ENCODE measurements around the gene TRAF5.

TRAF5 gene, protein sequence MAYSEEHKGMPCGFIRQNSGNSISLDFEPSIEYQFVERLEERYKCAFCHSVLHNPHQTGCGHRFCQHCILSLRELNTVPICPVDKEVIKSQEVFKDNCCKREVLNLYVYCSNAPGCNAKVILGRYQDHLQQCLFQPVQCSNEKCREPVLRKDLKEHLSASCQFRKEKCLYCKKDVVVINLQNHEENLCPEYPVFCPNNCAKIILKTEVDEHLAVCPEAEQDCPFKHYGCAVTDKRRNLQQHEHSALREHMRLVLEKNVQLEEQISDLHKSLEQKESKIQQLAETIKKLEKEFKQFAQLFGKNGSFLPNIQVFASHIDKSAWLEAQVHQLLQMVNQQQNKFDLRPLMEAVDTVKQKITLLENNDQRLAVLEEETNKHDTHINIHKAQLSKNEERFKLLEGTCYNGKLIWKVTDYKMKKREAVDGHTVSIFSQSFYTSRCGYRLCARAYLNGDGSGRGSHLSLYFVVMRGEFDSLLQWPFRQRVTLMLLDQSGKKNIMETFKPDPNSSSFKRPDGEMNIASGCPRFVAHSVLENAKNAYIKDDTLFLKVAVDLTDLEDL

DNA sequence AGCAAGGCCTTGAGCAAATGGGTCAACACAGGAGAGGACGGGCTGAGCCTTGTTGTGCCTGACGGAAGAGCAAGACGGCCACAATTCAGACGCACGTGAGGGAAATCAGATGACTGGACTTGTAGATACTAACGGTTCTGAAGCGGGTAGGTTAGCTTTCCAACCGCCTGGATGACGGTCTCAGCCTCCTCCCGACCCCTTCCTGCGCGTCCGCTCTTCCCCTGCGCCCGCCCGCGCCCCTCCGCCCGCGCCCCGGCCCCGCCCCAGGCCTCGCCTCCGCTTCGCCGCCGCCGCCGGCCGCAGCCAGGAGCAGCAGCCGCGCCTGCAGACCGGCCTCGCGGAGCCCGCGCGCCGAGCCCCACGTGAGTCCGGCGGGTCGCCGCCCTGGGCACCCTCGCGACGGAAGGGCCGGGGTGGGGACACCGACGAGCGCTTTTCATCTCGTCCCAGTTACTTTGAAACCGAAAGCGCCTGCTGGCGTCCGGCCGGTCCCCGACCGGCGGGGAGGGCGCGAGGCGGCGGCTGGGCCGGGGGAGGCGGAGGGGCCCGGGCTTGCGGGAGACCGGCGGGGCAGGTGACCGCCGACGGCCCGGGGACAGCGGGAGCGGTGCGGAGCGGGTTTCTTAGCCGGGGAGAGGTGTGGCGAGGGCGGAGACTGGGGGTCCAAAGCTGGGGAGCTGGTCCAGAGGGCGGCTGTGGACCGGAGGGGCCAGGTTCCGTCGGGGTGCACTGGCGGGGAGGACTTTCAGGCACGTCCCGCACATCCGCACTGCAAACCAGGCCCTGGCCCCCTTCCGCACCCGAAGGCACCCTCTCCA lies at the start of gene TRAF5:
TRAF5 (plus strand) TSS at position 306 of the 818 bp plus-strand sequence. CDS start 26,407 bp downstream, outside the sequence.
- in situ Hi-C loops (cut with MboI; ENCODE audit: low sequenced_read_pairs), result loop anchor here (10.0 kb wide), 1 partner anchor 328 kb away; no protein-coding TSS in a partner anchor

DNA sequence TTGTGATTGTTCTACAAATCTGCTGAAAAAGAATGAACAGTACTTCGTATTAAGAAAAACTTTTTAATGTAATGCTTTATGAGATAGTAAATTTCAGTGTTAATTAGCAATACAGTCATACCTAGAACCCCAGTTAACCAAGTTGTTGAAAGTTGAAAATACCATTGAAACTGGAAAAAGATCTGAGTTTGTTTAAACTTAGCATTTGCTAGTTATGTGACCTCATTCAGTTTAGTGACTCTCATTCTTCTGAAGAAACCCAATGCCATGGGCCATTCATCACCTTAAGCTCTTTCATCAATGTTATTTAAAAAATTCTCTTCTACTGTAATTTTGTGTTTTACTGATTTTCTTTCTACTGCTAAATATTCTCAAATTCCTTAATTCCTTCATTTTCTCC lies 47.3 kb upstream of the TRAF5 start:
- in situ Hi-C loops (cut with MboI; ENCODE audit: low sequenced_read_pairs), result no loop called here

DNA sequence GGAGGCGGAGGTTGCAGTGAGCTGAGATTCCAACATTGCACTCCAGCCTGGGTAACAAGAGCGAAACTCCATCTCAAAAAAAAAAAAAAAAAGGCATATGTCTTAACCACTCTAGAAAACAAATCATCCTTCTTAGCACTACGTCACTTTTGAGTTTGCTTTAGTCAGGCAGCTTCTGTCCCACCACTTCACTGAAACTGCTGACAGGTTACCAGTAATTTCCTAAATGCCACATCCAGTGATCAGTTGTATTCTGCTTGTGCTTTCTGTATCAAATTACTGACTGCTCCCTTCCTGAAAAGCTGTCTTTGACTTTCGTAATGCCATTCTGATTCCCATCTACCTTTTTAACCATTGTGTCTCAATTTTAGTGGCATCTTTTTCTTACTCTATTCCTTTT lies 45.7 kb upstream of the TRAF5 start:
- in situ Hi-C loops (cut with MboI; ENCODE audit: low sequenced_read_pairs), result no loop called here

DNA sequence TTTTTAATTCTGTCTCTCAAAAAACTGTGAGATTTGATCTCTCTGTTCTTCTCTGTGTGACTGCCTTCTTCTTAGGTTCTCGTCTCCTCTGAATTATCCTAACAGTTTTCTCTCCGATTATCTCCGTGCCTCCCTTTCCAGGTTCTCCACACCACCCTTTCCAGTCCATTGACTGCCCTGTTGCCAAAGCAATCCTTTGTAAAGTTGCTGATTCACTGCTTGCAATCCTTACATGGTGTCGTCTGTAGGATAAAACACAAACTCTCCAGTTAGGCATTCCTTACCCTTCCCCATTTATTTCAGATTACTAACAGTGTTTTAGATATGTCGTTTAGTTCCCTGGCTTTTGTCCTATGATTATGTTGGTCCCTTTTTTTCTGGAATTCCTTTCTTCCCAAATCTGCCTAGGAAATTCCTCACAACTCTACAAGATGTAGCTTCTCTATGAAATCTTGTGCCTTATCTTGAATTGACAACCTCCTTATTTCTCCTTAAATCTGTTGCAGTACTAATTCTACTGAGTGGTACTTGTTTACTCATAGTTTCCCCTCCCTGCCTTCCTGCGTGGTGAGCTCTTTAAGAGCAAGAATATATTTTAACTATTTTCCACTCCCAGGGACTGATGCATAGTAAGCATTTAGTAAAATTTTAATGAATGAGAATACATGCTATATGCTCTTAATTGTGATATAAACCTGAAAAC lies 45.2 kb upstream of the TRAF5 start:
- in situ Hi-C loops (cut with MboI; ENCODE audit: low sequenced_read_pairs), result no loop called here

DNA sequence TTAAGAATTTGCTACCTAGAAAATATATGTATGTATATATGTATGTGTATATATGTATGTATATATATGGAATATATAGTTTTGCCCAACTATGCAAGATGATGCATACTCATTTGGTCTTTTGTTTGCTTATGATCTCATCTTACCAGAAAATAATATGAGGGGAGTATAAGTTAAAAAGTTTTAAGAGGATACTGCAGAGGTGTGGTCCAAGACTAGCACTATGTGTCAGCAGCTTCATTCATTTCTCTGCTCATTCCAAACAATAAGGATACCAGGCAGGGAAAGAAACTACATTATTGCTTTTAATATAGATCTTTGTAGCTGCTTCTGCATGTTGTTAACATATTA lies 44.6 kb upstream of the TRAF5 start:
- in situ Hi-C loops (cut with MboI; ENCODE audit: low sequenced_read_pairs), result no loop called here

DNA sequence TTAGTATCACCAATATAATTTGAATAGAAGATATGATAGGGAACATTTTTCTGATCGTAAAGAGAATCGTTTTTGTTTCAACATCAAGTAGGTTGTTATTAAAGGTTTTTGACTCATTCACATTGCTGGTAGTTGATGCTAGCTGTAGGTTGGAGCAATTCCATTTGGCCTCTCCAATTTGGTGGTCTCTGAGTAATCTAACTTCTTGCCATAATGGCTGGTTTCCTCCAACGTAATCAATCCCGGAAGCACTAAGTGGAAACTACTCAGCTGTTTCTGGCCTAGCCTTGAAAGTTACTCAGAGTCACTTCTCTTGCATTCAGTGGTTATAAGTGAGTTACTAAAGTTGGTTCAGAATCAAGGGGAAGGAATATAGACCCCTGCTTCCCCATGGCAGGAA lies 41.4 kb upstream of the TRAF5 start:
- in situ Hi-C loops (cut with MboI; ENCODE audit: low sequenced_read_pairs), result no loop called here

DNA sequence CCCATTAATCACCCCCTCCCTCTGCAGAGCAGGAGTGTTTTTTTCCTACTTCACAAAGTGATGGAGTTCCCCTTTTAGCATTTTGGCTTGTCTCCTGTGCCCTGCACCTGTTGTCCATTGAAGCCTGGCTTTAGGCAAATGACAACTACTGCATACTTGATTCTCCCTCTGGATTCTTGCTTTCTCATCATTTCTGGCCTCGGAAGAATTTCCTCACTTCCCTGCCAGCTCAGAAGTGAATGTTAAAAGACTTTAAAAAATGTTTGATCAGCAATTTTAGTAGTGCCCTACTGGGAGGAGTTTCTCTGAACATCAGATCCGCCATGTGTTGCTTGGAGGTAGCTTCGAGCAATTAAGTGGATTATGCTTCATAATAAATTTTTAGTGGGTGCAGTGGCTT lies 39.4 kb upstream of the TRAF5 start:
- in situ Hi-C loops (cut with MboI; ENCODE audit: low sequenced_read_pairs), result no loop called here

DNA sequence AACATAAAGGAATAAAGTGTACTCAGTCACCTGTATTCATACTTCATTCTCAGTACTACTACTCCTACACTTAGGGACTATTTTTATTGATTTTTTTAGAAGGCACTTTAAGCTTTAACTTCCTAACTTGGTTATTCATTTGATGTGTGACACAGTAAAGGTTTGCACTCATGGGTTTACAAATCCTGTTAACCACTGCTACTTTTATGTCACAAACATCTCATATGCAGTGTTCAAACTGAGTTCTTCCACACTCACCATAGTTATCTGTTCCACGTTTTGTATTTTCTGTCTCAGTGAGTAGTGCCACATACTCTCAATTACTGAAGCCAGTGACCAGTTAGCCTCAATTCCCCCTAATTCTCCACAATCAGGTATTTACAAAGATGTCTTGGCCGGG lies 34.2 kb upstream of the TRAF5 start:
- in situ Hi-C loops (cut with MboI; ENCODE audit: low sequenced_read_pairs), result no loop called here

DNA sequence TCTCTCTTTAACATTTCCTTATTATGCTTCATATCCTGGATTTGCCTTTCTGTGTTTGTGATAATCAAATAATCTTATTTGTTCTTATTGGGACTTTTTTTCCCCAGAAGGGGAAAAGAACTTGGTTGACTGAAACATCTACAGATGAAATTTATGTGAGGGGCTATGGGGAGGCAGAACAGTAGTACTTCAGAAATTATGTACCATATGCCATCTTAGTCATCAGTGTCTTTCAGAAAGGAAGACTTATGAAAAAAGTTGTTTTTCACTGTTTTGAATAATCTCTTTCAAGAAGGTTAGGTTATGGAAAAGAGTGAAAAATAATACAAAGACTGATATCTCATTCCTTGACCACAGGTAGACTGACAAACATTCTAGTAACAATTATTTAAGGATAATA lies 30.2 kb upstream of the TRAF5 start:
- in situ Hi-C loops (cut with MboI; ENCODE audit: low sequenced_read_pairs), result no loop called here

DNA sequence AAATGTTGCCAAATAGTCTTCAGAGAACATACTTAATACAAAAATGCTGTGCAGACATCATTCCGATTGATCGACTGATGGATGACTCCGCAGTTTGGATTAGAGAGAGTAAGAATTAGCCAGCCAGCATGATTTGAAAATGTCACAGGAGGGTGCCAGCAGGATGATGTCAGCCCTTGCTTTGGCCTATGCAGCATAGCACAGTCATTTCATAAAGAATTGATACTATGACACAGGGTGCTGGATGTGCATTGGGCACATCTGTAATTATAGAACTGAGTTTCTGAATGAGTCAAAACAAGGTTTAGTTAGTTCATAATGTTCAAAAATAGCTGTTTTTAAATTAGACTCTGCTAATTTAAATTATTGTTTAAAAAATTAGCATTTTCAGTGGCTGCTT lies 21.6 kb upstream of the TRAF5 start:
- in situ Hi-C loops (cut with MboI; ENCODE audit: low sequenced_read_pairs), result no loop called here

DNA sequence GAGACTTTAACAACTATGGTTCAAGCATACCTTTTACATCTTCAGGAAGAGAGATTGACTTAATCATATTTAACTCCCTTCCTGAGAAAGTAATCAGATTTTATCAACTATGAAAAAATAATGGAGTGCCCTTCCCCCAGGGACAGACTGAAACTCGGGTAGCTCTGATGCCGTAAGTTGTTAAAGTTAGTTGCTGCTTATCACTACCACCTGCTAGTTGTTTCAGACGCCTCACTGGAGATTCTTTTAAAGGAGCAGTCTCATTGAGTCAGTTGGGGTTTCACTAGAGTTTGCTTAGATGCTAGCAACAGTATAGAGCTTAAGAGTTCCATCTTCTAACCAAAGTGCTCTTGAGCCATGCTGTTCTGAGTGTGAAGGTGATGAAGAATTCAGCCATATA lies 17.0 kb upstream of the TRAF5 start:
- in situ Hi-C loops (cut with MboI; ENCODE audit: low sequenced_read_pairs), result no loop called here

DNA sequence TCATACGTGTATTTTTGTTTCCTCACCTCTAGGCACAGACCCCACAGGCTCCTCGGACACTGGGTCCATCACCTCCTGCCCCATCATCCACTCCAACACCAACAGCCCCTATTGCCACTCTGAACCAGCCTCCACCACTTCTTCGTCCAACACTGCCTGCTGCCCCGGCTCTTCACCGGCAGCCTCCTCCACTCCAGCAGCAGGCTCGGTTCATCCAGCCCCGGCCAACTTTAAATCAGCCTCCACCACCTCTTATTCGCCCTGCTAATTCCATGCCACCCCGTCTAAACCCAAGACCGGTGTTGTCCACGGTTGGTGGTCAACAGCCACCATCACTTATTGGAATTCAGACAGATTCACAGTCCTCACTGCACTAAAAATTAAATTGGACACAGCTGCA lies 13.2 kb upstream of the TRAF5 start:
- in situ Hi-C loops (cut with MboI; ENCODE audit: low sequenced_read_pairs), result no loop called here

DNA sequence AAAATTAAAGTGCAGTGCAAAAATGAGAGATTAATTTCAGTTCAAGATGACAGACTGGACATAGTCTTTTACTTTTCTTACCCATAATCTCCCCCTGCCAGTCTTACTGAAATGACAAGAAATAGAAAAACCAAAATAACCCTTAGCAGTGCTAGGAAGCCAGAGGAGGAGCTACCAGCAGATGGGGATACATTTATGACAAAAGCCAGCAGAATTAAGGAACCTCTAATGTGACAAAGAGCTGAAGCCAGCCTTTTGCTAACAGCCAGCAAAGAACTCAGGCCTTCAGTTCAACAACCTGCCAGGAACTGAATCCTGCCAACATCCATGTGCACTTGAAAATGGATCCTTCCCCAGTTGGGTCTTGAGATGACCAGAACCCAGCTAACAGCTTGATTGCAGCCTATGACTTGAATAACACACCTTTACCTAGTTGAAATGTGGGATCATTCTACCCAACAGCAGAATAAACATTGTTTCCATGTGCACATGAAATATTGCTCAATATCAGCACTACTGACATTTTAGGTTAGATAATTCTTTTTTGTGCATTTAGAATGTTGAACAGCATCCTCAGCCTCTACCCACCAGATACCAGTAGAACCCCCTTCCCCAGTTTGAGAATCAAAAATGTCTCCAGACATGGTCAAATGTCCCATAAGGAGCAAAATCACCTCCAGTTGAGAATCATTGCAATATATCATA lies 7.9 kb upstream of the TRAF5 start:
- in situ Hi-C loops (cut with MboI; ENCODE audit: low sequenced_read_pairs), result no loop called here

DNA sequence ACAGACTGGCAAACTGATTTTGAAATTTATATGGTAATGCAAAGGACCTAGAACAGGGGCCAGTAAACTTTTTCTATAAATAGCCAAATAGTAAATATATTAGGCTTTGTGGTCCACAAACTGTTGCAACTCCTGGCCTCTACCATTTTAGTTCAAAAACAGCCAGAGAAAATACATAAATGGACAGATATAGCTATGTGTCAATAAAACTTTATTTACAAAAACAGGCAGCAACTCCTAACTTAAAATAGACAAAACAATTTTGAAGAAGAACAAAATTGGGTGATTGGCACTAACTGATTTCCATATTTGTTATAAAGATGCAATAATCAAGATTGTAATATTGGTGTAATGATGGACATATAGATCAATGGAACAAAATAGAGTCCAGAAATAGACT lies 6.7 kb upstream of the TRAF5 start:
- in situ Hi-C loops (cut with MboI; ENCODE audit: low sequenced_read_pairs), result loop anchor here (10.0 kb wide), 1 partner anchor 335 kb away; no protein-coding TSS in a partner anchor

DNA sequence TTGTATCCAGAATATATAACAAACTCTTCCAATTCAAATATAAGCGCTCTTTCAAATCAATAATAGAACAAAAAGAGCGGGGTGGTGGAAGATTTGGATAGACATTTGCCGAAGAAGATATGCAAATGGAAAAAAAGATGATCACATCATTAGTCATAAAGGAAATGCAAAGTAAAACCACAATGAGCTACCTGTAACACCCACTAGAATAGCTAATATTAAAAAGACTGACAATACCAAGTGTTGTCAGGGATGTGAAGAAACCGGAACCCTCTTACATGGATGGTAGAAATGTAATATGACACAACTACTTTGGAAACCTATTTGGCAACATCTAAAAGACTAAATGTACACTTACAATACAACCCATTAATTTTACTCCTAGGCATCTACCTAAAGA lies 5.7 kb upstream of the TRAF5 start:
- in situ Hi-C loops (cut with MboI; ENCODE audit: low sequenced_read_pairs), result loop anchor here (10.0 kb wide), 1 partner anchor 334 kb away; no protein-coding TSS in a partner anchor

DNA sequence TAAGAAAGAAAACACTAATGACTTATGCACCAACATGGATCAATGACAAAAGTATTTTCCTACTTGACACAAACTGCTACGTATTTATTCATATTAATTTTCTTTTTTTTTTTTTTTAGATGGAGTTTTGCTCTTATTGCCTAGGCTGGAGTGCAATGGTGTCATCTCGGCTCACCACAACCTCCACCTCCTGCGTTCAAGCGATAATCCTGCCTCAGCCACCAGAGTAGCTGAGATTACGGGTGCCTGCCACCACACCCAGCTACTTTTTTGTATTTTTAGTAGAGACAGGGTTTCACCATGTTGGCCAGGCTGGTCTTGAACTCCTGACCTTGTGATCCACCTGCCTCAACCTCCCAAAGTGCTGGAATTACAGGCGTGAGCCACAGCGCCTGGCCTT lies 5.0 kb upstream of the TRAF5 start:
- in situ Hi-C loops (cut with MboI; ENCODE audit: low sequenced_read_pairs), result loop anchor here (10.0 kb wide), 1 partner anchor 333 kb away; no protein-coding TSS in a partner anchor

DNA sequence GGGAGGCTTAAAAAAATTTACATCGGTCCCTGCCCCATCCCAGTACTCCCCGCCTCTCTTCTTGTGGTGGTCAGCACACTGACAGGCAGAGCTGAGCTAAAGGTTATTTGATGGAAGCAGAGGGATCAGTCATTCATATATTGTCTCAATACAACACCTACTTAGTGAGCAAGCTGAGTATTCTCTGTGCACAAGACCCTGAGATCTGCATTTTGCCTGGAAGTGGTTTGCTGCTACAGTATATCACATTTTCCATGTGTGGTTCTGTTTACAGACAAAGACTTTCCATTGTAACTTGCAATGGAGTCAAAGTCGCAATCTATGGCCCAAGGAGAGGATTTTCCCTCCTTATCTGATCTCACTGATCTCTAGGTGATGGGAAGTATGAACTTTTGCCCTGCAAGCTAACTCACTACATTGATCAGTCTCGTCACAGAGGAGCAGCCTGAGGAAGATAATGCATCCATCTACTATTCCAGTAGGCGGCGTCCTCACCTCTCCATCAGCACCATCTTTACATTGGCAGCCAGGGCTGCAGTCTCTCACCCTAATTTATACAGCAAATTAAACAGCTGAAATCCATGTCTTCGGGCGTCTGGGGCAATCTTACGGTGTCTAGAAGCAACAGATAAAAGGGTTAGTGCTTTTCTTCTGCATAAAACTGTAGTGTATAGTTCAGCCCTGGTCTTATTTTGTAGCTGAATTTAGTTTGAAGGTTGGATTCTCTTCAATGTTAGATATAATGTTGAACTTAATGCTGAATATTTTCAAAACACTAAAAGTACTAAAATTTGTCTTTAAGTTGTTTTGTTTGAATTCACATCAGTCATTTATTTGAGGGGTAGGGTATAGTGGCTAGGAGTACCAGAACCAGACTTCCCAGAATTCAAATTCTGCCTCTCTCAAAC lies 3.2 kb upstream of the TRAF5 start:
- in situ Hi-C loops (cut with MboI; ENCODE audit: low sequenced_read_pairs), result loop anchor here (10.0 kb wide), 1 partner anchor 331 kb away; no protein-coding TSS in a partner anchor

DNA sequence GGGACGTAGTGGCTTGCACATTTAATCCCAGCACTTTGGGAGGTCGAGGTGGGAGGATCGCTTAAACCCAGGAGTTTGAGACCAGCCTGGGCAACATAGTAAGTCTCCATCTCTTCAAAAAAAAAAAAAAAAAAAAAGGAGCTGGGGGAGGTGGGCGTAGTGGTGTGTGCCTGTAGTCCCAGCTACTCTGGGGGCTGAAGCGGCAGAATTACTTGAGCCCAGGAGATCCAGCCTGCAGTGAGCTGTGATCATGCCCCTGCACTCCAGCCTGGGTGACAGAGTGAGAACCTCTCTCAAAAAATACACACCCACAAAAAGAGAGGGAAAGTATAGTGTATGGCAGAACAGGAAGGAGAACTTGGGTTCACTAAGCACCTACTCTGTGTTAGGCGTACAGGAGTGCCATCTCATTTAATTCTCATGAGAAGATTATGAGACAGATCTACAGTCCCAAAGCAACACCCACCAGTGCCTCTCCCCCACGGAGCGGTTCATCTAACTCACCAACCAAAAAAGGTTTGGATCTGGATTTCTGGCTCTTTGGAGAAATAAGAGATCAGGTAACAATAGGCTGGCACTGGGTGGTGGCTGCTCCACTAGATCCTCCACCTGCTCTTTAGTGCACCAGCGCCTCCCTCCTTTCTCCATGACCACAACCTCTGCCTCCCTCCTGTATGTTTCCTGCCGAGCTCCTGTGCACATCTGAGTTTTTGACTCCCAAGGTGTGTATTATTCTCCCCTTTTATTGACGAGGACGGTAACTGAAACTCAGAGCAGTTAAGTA lies 1.4 kb upstream of the TRAF5 start:
- in situ Hi-C loops (cut with MboI; ENCODE audit: low sequenced_read_pairs), result loop anchor here (10.0 kb wide), 1 partner anchor 330 kb away; no protein-coding TSS in a partner anchor

Data from HL-60/S4 (cell line).